Nephron (organoid): ENCODE data around the gene ZNF451.

Experiments used
- H3K27ac Mint-ChIP-seq, 3 experiments: 2 replicates each; pipeline ENCODE4 v1.8.0; 2020; ENCODE audit warnings: mixed read lengths in 3 of 3, mild to moderate bottlenecking in 2 of 3, moderate library complexity in 1 of 3
- H3K27me3 Mint-ChIP-seq: 2 replicates; pipeline ENCODE4 v1.8.0; 2021; ENCODE audit warnings: low read depth, mild to moderate bottlenecking, moderate library complexity, mixed read lengths
- H3K36me3 Mint-ChIP-seq: 2 replicates; pipeline ENCODE4 v1.8.0; 2020; ENCODE audit warnings: low read depth, mixed read lengths
- H3K4me1 Mint-ChIP-seq: 2 replicates; pipeline ENCODE4 v1.8.0; 2020; ENCODE audit warnings: mixed read lengths
- H3K4me3 Mint-ChIP-seq, 3 experiments: 2 replicates each; pipeline ENCODE4 v1.8.0; 2020; ENCODE audit warnings: mild to moderate bottlenecking in 3 of 3, mixed read lengths in 3 of 3, moderate library complexity in 2 of 3
- H3K9me3 Mint-ChIP-seq: 2 replicates; pipeline ENCODE4 v1.8.0; 2020; ENCODE audit warnings: mixed read lengths
- CTCF ChIP-seq, 3 experiments: fragments of 200-600 bp; sonication (generic); IDR thresholded peaks; one replicate each; pipeline ENCODE4 v1.5.0; 2021; ENCODE audit warnings: antibody characterized with exemption in 3 of 3; ENCODE audit not compliant: unreplicated experiment in 3 of 3

ZNF451 gene

GRCh38 chr6:57165080-57165479, 75.1 kb downstream of the ZNF451 start:
- TF ChIP-seq CTCF (IDR thresholded peaks at IDR 0.05; ENCODE audit: unreplicated experiment in 3 of 3) = no peak
- Mint-ChIP-seq H3K4me1 (no peaks in the 10 kb centered on the region), H3K9me3 (peaks cover 23% of the 10 kb centered on the region), H3K4me3 (no peak overlapping the region), H3K36me3 (peaks cover 60% of the 10 kb centered on the region), H3K27ac (no peak overlapping the region), H3K27me3 (no peaks in the 10 kb centered on the region)

GRCh38 chr6:57172136-57173055, 82.4 kb downstream of the ZNF451 start, which contains the start of gene BAG2:
Gene BAG2 (plus strand): TSS chr6:57172326. CDS start chr6:57172698, 372 bp downstream.
- H3K4me1 Mint-ChIP-seq = peaks cover 32% of the 10 kb centered on the region

GRCh38 chr6:57173056-57173885, 83.3 kb downstream of the ZNF451 start:
- TF ChIP-seq CTCF (IDR thresholded peaks at IDR 0.05; ENCODE audit: unreplicated experiment in 3 of 3) = no peak
- peaks cover 3% of the 10 kb centered on the region for H3K27me3 Mint-ChIP-seq
- peak overlapping the region; percentile 42 to 62 (median 53) for H3K27ac Mint-ChIP-seq
- peaks cover 6% of the 10 kb centered on the region for H3K36me3 Mint-ChIP-seq
- H3K9me3 Mint-ChIP-seq = no peaks in the 10 kb centered on the region
- peaks cover 41% of the 10 kb centered on the region for H3K4me1 Mint-ChIP-seq
- peak overlapping the region; percentile 86 to 92 (median 92) for H3K4me3 Mint-ChIP-seq

More at GRCh38 chr6:57172136-57173055, 82.4 kb downstream of the ZNF451 start, which contains the start of gene BAG2:
- TF ChIP-seq CTCF (IDR thresholded peaks at IDR 0.05; ENCODE audit: unreplicated experiment in 3 of 3) = peak in 1 of 3 experiments; percentile 15
- peaks cover 3% of the 10 kb centered on the region for H3K36me3 Mint-ChIP-seq
- H3K9me3 Mint-ChIP-seq = no peaks in the 10 kb centered on the region
- peaks cover 3% of the 10 kb centered on the region for H3K27me3 Mint-ChIP-seq
- H3K27ac Mint-ChIP-seq = peak within 1 kb of the TSS; percentile 78 to 93 (median 92)
- peak within 1 kb of the TSS; percentile 86 to 92 (median 92) for H3K4me3 Mint-ChIP-seq

- H3K36me3 Mint-ChIP-seq = peaks cover 8% of the 10 kb centered on the region
- peak overlapping the region in 2 of 3 experiments; percentile 20 to 62 for H3K27ac Mint-ChIP-seq
- H3K9me3 Mint-ChIP-seq = no peaks in the 10 kb centered on the region
- TF ChIP-seq CTCF (IDR thresholded peaks at IDR 0.05; ENCODE audit: unreplicated experiment in 3 of 3) = no peak
- peaks cover 3% of the 10 kb centered on the region for H3K27me3 Mint-ChIP-seq
- peaks cover 46% of the 10 kb centered on the region for H3K4me1 Mint-ChIP-seq
- H3K4me3 Mint-ChIP-seq = peak overlapping the region; percentile 86 to 92 (median 92)
Measured at GRCh38 chr6:57173886-57174510, 84.0 kb downstream of the ZNF451 start.

- Mint-ChIP-seq H3K9me3 (no peaks in the 10 kb centered on the region), H3K27ac (peak overlapping the region in 1 of 3 experiments; percentile 62), H3K27me3 (peaks cover 3% of the 10 kb centered on the region), H3K4me1 (peaks cover 51% of the 10 kb centered on the region), H3K4me3 (peak overlapping the region in 1 of 3 experiments; percentile 92), H3K36me3 (peaks cover 12% of the 10 kb centered on the region)
- no peak for TF ChIP-seq CTCF (IDR thresholded peaks at IDR 0.05; ENCODE audit: unreplicated experiment in 3 of 3)
Measured at GRCh38 chr6:57174511-57174907, 84.5 kb downstream of the ZNF451 start.
